HL-60 (cell line): Measurements from ENCODE around the gene NUMB.

Experiments
- DNase-seq, 2 experiments: peaks; one replicate each; pipeline ENCODE4 v3.0.0-alpha.2; 2010 to 2020; ENCODE audit warnings: low read depth in 1 of 2, low spot score in 1 of 2
- H3K27ac ChIP-seq: fragments of 250-450 bp; sonication (Bioruptor Pico); replicated peaks from 2 replicates; pipeline ENCODE4 v1.5.1; 2020; ENCODE audit warnings: mild to moderate bottlenecking, moderate library complexity
- H3K27me3 ChIP-seq: fragments of 250-450 bp; sonication (Bioruptor Pico); 2 replicates; pipeline ENCODE4 v1.5.1; 2021; ENCODE audit warnings: mild to moderate bottlenecking, moderate library complexity; ENCODE audit not compliant: insufficient read depth, poor library complexity, severe bottlenecking
- H3K4me3 ChIP-seq: replicated peaks from 2 replicates; pipeline ENCODE4 v1.5.1; 2011; ENCODE audit warnings: mild to moderate bottlenecking, control low read depth, low read length; ENCODE audit not compliant: insufficient read depth
- GABPA ChIP-seq: IDR thresholded peaks from 2 replicates; pipeline ENCODE4 v1.6.1; 2012; ENCODE audit warnings: low read depth
- POLR2AphosphoS5 ChIP-seq: IDR thresholded peaks from 2 replicates; pipeline ENCODE4 v1.6.1; 2012; ENCODE audit warnings: low read depth
- SPI1 ChIP-seq: IDR thresholded peaks from 2 replicates; pipeline ENCODE4 v1.6.1; 2012; ENCODE audit warnings: low read depth, mild to moderate bottlenecking, borderline replicate concordance
- TF ChIP-seq, protein P1 (sequence below): IDR thresholded peaks from one replicate; pipeline ENCODE4 v1.5.1; 2011; ENCODE audit warnings: low read length, control low read depth, inconsistent platforms; ENCODE audit not compliant: insufficient read depth
- TF ChIP-seq, protein P2 (sequence below): IDR thresholded peaks from 2 replicates; pipeline ENCODE4 v1.6.1; 2012; ENCODE audit warnings: low read depth; ENCODE audit not compliant: insufficient replicate concordance

Gene NUMB

DNA sequence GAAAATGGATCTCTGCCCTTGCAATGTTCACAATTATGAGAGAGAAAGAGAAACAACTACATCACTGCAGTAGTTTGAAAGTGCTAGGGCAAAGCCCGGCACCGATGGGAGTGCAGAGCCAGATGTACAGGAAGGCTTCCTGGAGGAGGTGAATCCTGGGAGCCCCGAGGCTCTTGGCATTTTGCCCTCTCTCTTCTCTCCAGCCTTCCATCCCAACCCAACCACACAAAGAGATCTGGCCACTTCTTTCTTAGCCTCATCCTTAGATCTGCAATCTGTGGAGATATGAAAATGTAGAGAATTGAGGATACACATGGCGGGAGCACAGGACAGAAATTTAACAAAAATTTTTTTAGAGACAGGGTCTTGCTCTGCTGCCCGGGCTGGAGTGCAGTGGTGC is 224.3 kb downstream of the NUMB start:
- Histone ChIP-seq H3K27me3 (peaks cover 11% of the 10 kb centered on the region), H3K4me3 (no peak overlapping the region), H3K27ac (no peak overlapping the region)
- TF ChIP-seq, protein P1, sequence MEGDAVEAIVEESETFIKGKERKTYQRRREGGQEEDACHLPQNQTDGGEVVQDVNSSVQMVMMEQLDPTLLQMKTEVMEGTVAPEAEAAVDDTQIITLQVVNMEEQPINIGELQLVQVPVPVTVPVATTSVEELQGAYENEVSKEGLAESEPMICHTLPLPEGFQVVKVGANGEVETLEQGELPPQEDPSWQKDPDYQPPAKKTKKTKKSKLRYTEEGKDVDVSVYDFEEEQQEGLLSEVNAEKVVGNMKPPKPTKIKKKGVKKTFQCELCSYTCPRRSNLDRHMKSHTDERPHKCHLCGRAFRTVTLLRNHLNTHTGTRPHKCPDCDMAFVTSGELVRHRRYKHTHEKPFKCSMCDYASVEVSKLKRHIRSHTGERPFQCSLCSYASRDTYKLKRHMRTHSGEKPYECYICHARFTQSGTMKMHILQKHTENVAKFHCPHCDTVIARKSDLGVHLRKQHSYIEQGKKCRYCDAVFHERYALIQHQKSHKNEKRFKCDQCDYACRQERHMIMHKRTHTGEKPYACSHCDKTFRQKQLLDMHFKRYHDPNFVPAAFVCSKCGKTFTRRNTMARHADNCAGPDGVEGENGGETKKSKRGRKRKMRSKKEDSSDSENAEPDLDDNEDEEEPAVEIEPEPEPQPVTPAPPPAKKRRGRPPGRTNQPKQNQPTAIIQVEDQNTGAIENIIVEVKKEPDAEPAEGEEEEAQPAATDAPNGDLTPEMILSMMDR = no peak
- TF ChIP-seq POLR2AphosphoS5 (no peak), SPI1 (no peak), GABPA (no peak)
- no peak for DNase-seq

DNA sequence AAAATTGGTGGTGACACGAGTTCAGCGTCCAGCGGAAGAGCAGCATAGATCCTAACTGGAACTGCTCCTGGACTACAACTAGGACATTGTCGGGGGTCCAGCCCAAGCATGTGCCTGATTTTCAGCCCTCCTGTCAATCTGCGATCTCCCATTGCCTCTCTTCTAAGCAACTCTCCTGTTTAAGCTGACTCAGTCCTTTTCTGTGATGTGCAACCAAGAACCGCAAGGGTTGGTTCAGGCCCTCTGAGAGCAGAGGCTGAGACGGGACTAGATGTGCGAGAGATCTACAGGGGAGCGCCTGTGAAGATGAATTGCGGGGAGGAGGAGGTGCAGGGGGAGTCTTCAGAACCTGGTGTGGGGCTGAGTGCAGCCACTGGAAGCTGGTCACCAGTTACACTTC is 224.8 kb downstream of the NUMB start:
- peaks cover 11% of the 10 kb centered on the region for H3K27me3 ChIP-seq
- no peak for DNase-seq
- TF ChIP-seq, protein P1 = no peak
- TF ChIP-seq POLR2AphosphoS5 = no peak
- TF ChIP-seq SPI1 = no peak
- no peak for TF ChIP-seq GABPA
- TF ChIP-seq, protein P2, sequence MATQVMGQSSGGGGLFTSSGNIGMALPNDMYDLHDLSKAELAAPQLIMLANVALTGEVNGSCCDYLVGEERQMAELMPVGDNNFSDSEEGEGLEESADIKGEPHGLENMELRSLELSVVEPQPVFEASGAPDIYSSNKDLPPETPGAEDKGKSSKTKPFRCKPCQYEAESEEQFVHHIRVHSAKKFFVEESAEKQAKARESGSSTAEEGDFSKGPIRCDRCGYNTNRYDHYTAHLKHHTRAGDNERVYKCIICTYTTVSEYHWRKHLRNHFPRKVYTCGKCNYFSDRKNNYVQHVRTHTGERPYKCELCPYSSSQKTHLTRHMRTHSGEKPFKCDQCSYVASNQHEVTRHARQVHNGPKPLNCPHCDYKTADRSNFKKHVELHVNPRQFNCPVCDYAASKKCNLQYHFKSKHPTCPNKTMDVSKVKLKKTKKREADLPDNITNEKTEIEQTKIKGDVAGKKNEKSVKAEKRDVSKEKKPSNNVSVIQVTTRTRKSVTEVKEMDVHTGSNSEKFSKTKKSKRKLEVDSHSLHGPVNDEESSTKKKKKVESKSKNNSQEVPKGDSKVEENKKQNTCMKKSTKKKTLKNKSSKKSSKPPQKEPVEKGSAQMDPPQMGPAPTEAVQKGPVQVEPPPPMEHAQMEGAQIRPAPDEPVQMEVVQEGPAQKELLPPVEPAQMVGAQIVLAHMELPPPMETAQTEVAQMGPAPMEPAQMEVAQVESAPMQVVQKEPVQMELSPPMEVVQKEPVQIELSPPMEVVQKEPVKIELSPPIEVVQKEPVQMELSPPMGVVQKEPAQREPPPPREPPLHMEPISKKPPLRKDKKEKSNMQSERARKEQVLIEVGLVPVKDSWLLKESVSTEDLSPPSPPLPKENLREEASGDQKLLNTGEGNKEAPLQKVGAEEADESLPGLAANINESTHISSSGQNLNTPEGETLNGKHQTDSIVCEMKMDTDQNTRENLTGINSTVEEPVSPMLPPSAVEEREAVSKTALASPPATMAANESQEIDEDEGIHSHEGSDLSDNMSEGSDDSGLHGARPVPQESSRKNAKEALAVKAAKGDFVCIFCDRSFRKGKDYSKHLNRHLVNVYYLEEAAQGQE = no peak
- no peak overlapping the region for H3K4me3 ChIP-seq
- H3K27ac ChIP-seq = no peak overlapping the region

DNA sequence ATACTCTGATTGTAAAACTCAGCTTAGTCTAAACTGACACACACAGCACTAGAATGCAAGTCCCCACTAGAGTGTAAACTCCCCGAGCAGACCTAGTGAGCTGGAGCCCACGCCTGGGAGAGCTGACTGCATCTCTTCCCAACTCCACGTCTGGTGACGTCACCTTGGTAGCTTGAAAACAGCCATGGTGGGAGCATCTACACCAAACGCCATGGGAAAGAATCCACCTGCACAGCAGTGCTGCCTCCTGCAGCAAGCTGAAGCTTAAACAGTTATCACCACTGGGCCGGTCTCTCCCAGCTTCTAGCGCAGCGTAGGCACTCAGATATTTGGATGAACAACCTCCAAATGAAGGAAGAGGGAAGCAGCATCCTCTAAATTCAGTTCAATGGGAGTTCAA is 225.4 kb downstream of the NUMB start:
- Histone ChIP-seq H3K4me3 (no peak overlapping the region), H3K27ac (no peak overlapping the region), H3K27me3 (peaks cover 8% of the 10 kb centered on the region)
- TF ChIP-seq, protein P1 = no peak
- TF ChIP-seq GABPA = no peak
- DNase-seq = no peak

DNA sequence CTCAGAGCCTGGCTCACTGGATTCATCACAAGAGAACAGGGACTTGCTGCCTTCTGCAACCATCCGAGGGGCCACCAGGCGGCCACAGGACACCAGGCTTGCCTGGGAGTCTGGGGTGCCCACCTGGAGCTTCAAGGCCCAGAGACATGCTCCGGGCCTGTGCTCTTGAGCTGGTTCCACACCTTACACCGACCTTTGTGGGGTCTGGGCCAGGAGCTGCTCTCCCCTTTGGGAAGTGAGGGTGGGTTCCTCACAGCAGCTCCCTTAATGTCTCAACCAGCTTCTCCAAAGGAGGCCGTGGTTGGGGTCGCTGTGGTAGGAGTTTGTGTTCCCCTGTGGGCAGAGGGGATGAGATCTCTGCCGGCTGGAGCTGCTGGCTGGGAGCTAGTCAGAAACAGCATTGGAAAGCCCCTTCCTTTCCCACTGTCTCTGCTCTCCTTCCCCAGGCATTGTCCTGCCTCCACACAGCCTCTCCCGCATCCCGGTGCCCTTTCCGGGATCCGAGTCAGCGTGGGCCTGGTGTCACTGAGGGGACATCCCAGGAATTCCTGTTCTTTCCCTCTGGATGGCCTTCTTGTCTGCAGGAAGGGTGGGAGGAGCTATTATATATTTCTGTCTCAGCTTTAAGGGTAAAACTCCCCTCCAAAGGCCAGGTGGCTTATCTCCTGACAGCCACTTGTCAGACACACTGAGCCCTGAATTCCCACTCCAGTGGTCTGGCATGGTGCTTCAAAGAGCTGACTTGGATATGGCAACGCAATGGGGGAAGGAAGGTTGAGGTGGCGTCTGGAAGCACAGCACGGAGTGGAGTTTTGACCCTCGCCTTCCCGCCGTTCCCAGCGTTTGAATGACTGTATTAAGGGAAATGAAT is 226.1 kb downstream of the NUMB start:
- H3K27me3 ChIP-seq = peaks cover 4% of the 10 kb centered on the region
- no peak overlapping the region for H3K27ac ChIP-seq
- no peak for TF ChIP-seq SPI1
- TF ChIP-seq, protein P1 = no peak
- TF ChIP-seq GABPA = no peak
- TF ChIP-seq, protein P2 = no peak
- peak in 1 of 2 experiments; percentile 19 for DNase-seq
- no peak overlapping the region for H3K4me3 ChIP-seq
